ENCODE data around the gene PCCA.

PCCA gene

DNA sequence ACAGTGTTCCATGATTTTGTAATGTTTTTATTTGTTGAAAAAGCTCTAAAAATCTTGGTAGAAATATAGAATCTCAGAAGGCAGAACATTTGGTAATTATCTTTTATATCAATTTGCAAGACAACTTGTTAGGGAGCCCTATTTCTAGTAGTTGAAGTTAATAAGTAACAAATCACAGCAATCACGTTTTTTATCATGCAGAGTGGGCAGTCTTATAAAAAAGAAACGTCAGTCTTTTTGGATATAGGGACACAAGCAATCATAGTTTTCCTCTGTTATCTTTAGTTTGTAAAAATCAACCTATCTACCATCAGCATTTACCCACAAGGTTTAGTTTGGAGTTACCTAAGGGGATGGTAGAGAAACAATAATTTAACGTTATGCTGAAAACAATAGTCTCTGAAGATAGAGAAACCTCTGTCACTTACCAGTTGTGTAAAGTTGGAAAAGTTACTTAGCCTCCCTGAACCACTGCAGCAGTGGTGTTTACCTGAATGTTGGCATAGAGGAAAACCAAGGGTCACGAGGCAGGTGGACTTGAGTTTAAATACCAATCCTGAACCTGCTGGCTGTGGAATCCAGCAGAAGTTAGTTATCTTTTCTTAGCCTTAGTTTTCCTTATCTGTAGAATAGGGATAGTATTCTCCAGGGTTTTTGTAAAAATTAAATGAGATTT lies 306.9 kb downstream of the PCCA start:
- TF ChIP-seq, protein P1, sequence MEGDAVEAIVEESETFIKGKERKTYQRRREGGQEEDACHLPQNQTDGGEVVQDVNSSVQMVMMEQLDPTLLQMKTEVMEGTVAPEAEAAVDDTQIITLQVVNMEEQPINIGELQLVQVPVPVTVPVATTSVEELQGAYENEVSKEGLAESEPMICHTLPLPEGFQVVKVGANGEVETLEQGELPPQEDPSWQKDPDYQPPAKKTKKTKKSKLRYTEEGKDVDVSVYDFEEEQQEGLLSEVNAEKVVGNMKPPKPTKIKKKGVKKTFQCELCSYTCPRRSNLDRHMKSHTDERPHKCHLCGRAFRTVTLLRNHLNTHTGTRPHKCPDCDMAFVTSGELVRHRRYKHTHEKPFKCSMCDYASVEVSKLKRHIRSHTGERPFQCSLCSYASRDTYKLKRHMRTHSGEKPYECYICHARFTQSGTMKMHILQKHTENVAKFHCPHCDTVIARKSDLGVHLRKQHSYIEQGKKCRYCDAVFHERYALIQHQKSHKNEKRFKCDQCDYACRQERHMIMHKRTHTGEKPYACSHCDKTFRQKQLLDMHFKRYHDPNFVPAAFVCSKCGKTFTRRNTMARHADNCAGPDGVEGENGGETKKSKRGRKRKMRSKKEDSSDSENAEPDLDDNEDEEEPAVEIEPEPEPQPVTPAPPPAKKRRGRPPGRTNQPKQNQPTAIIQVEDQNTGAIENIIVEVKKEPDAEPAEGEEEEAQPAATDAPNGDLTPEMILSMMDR (IDR thresholded peaks at IDR 0.05; ENCODE audit: extremely low read depth, insufficient read depth, missing control alignments) = no peak
- in situ Hi-C loops (cut with MboI; ENCODE audit: low pct_unique_long_range_greater_than_20kb, low sequenced_read_pairs, unreplicated experiment) = no loop called here
- DNase-seq (ENCODE audit: low spot score) = no peak

DNA sequence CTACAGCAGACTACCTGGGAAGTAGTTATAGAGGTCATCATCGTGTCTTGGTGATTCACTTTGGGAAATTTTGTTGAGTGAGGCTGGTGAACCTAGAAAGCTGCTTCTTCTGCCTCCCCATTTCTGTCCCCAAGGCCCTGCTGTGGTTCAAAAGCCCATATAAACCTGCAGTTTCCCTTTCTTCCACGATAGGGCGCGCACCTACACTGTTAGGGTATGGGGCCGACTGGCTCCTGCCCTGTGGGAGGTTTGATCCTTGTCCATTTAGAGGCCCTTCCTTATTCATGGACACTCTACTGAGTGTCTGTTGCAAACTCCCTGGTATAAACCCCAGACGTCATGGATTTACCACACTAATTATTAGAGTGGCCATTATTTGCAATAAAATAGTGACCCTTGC lies 307.9 kb downstream of the PCCA start:
- TF ChIP-seq, protein P1 (IDR thresholded peaks at IDR 0.05; ENCODE audit: extremely low read depth, insufficient read depth, missing control alignments) = no peak
- DNase-seq (ENCODE audit: low spot score) = no peak
- in situ Hi-C loops (cut with MboI; ENCODE audit: low pct_unique_long_range_greater_than_20kb, low sequenced_read_pairs, unreplicated experiment) = no loop called here

DNA sequence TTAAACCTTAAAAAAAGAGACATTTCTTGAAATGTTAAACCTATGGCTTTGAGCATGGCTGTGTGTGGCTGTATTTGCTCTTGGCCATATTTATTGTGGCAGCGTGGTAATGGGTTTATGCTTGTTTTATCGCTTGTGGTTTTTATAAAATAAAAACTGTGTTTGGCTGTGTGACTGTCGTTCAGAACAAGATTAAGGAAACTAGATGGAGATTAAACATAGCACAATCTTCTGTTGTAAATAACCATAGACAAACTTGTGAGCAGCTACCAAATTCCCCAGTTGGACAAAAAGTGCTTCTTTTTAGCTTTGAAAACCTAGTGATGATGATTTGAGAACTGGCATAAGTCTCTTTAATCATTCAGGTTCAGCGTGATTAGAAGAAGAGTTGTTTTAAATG lies 308.7 kb downstream of the PCCA start:
- in situ Hi-C loops (cut with MboI; ENCODE audit: low pct_unique_long_range_greater_than_20kb, low sequenced_read_pairs, unreplicated experiment) = no loop called here

DNA sequence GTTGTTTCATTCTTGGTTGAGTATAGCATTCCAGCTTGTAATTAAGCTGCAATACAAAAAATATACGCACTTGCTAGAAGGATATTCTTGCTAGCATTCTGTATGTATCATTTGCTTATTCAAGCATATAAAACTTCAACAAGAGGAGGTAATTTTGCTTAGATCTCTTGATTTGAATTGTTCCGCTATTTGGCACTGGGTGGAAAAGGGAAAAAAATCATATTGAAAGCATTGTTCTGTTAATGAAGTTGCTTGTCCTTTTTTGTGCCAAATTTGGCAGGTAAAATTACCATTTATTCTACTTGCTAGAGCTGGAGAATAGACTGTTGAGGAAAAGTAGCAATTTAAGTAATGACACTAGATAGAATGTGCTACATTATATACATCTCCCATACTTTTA lies 309.5 kb downstream of the PCCA start:
- TF ChIP-seq, protein P1 (IDR thresholded peaks at IDR 0.05; ENCODE audit: extremely low read depth, insufficient read depth, missing control alignments) = no peak
- in situ Hi-C loops (cut with MboI; ENCODE audit: low pct_unique_long_range_greater_than_20kb, low sequenced_read_pairs, unreplicated experiment) = no loop called here
- no peak for DNase-seq (ENCODE audit: low spot score)

More for the DNA sequence above, 308.7 kb downstream of the PCCA start:
- TF ChIP-seq, protein P1 (IDR thresholded peaks at IDR 0.05; ENCODE audit: extremely low read depth, insufficient read depth, missing control alignments) = no peak
- no peak for DNase-seq (ENCODE audit: low spot score)

DNA sequence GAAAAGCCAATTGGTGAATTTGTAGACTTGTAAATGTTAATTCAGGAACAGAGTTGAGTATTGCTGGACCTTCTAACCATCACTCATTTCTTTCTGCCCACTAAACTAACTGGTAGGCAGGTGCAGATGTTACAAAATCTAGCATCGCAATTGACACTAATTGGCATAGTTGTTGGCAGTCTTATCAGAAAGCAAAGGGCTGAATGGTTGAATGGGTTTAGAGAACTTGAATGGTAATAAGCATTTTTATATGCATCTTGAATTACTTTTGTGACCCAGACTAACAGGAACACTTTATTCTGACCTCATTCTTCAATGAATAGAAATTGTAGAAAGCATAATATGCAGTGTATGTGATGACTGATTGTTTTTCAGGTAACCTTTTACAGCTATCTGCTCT lies 310.6 kb downstream of the PCCA start:
- TF ChIP-seq, protein P1 (IDR thresholded peaks at IDR 0.05; ENCODE audit: extremely low read depth, insufficient read depth, missing control alignments) = no peak
- in situ Hi-C loops (cut with MboI; ENCODE audit: low pct_unique_long_range_greater_than_20kb, low sequenced_read_pairs, unreplicated experiment) = no loop called here
- no peak for DNase-seq (ENCODE audit: low spot score)

DNA sequence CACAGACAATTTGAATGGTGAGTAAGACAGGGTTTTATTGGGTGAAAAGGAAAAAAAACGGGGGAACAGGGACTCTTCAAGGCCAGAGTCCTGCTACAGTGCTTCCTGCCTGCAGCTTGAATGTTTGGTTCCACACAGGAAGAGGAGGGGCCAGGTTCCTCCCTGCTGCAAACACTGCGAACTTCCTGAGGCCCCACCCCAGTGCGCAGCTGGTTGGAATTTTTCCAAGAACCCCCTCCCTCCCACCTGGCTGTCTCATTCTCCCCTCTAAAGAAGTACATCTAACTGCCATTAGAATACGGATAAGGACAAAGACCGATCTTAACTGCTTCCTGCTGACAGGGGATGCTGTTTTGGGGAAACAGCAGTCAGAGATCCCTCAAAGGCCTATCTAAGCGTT lies 314.8 kb downstream of the PCCA start:
- TF ChIP-seq, protein P1 (IDR thresholded peaks at IDR 0.05; ENCODE audit: extremely low read depth, insufficient read depth, missing control alignments) = no peak
- no peak for DNase-seq (ENCODE audit: low spot score)

More for the DNA sequence above, 314.8 kb downstream of the PCCA start:
- in situ Hi-C loops (cut with MboI; ENCODE audit: low pct_unique_long_range_greater_than_20kb, low sequenced_read_pairs, unreplicated experiment) = no loop called here
